ENCODE results near the gene KIRREL1.

The KIRREL1 gene

GRCh38 chr1:158037008-158037865 lies 43.8 kb downstream of the KIRREL1 start:
- no peak for DNase-seq

GRCh38 chr1:158037866-158038359 lies 44.5 kb downstream of the KIRREL1 start:
- DNase-seq = peak; percentile 76

- DNase-seq = no peak
These were observed 45.3 kb downstream of the KIRREL1 start for GRCh38 chr1:158038793-158039192.

DNA sequence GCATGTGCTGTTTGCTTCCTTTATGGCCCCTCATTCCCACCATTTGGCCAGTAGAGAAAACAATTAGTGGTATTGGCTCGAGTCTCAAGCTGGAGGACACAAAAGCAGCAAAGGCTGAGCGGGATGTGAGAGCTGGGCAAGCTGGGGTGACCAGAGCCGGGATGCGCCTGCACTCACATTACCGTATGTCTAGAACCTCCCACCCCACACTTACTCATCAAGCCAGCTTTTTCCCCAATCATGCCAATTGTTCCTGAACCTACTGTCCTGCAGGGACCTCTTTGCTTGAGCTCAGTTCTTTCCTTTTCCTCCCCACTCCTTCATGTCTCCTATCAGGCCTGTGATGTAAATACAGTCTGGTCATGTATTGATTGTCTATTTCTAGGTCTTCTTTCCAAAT lies 45.9 kb downstream of the KIRREL1 start:
- DNase-seq = no peak

- DNase-seq = no peak
These were observed 46.9 kb downstream of the KIRREL1 start for GRCh38 chr1:158040323-158040722.

GRCh38 chr1:158043232-158043631 lies 49.8 kb downstream of the KIRREL1 start:
- no peak for DNase-seq

DNA sequence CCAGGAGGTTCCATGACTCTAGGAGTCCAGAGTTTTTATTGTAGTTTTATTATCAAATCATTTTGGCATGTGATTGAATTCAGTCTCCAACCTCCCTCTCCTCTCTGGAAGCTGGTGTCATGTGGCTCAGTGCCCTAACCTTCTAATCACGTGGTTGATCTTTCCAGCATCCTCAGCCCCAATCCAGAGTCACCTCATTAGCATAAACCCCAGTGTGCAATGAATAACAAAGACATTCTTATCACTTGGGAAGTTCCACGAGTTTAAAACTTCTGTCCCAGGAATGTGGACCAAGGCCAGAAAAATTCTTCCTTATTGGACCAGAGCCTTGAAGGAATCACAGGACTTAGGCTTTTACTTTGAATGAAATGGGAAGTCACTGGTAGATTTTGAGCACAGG lies 52.2 kb downstream of the KIRREL1 start:
- DNase-seq = no peak

- DNase-seq = no peak
These were observed 53.5 kb downstream of the KIRREL1 start for GRCh38 chr1:158046715-158047510.

GRCh38 chr1:158048371-158049067 lies 55.1 kb downstream of the KIRREL1 start:
- DNase-seq = no peak

DNA sequence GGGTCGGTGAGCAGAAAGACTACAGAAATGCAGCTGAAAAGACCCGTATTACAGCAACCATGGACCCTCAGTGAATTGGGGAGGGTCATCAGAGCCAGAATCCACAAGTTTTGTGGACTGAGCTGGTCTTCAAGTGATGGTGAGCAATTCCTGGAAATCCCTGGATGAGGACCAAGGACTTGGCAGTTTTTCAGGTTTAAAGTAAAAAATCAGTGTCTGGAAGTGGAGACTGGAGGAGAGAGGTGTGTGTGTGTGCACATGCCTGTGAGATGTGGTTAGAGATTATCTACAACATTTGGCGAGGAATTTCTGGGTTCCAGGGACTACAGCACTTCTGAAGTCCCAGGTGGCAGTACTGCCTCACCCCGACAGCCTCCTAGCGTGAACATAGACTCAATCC lies 56.4 kb downstream of the KIRREL1 start:
- no peak for DNase-seq

- DNase-seq = no peak
These were observed 59.8 kb downstream of the KIRREL1 start for GRCh38 chr1:158053276-158053675.

- DNase-seq = no peak
These were observed 61.3 kb downstream of the KIRREL1 start for GRCh38 chr1:158054721-158055120.

GRCh38 chr1:158055854-158056253 lies 62.4 kb downstream of the KIRREL1 start:
- DNase-seq = no peak

DNA sequence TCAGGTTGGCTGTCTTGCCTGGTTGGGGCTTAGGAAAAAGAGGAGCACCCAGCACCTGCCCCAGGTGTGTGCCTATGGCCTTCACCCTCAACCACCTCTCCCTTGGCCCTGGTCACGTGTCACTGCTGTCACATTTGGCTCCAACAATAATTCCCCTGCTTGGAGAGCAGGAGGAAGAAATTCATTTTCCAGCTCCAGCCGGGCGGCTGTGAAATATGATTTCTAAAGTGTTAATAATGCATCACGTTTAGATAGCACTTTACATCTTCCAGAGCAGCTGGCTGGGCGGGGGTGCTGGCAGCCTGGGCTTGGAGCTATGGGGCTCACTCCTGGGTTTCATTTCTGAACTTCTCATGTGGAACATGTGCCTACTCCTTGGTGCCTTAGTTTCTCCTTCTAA lies 63.1 kb downstream of the KIRREL1 start:
- no peak for DNase-seq

- no peak for DNase-seq
These were observed 65.0 kb downstream of the KIRREL1 start for GRCh38 chr1:158058237-158058985.

DNA sequence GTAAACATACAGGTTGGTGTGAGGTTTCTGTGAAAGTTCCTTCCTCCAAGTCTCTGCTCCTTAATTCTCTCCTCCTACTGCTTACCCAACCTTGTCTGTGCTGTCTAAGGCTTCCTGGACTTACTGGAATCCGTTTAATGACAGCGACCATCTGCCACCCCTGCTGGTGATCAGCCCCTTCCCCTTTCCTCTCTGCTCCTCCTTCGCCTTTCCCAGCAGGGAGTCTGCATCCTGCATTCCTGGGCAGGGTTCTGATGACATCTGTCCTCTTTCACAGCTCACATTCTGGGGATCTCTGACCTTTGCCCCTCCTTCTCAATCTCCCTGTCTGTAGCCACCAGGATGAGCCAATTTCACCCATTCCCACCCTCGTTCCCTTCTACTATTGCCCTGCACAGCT lies 66.5 kb downstream of the KIRREL1 start:
- no peak for DNase-seq

DNA sequence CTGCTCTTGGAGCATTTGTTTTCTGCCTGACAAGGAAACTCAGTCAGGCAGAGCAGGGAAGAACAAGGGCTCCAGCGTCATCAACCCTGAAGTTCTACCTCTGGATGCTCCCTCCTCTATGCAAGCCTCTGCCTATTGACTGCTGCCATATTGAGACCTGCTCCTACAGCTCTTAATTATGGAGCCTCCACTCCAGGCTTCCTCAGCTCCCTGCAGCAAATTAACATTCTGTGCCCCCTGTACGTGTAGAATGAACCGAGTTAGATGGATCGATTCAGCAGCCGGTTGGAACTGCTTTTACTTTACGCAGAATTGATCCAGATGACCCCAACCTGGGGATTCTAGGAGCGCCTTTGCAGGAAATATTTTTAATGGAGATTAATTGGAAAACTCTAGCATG lies 68.7 kb downstream of the KIRREL1 start:
- DNase-seq = no peak

- DNase-seq = no peak
These were observed 74.2 kb downstream of the KIRREL1 start for GRCh38 chr1:158067662-158068061.

- no peak for DNase-seq
These were observed 75.5 kb downstream of the KIRREL1 start for GRCh38 chr1:158068918-158069317.

DNA sequence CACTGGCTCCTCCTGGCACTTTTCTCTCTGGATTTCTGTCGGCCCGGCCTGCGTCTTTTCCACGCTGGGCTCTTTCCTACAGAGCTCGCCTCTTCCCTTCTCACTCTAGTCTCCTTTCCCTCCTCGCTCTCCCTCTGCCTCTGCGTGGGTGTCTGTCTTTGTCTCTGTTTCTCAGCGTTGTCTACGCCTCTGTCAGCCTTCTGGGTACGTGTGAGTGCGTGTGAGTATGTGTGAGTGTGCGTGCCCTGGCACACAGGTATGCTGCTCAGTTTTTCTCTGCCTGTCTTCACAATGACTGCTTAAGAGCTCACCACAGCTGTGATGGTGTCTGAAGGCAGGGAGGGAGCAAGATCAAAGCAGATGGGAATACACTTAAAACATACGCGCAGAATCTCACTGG lies 77.7 kb downstream of the KIRREL1 start:
- DNase-seq = no peak

GRCh38 chr1:158075078-158075477 lies 81.6 kb downstream of the KIRREL1 start:
- DNase-seq = no peak

GRCh38 chr1:158076441-158076840 lies 83.0 kb downstream of the KIRREL1 start:
- no peak for DNase-seq
